Measurements from ENCODE around the gene INTS7. TPM values are rescaled to one million over a fixed set of nuclear protein-coding genes. Genes with fewer than 3 reads are reported as not detected.
A peak's percentile ranks its signal among the peaks of the same experiment; 100 is the strongest.
"Not testable (repeated sequence)": the region's sequence is repeated elsewhere in the genome, so short reads cannot be mapped to it uniquely, and the experiment has no call there.

INTS7 gene
- total RNA-seq, 2 experiments from 2014 or later = 24.7 to 25.9 TPM

DNA sequence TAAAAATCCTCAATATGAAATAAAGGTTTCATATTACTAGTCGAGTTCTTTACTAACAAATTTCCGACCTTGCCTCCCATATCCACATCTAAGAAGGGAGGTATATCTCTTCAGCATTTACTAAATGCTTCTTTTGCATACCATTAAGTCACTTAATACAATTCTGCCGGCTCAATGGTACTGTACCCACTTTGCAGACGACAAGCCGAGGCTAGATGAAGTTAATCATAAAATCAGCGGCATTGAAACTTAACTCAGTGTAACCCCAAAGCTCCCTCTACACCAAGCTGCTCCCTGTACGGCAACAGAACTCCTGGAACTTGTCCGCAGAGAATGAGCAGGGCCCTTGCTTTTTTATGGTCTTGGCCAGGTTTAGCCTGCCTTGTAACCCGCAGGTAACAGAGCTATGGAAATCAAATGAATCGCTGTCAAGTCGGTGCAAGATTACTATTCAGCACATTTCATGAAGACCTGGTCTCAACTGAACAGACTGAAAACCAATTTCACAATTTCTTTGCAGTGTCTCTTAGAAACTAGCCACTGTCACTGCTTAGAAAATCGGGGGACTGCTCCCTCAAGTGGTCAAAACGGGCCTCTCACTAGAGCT lies 738 bp downstream of the INTS7 start:
- CTCF ChIA-PET = interaction anchor here (0.6 to 5.2 kb wide), 22 partner anchors 9 to 618 kb away, joined by 3 to 32 read pairs (median 6); partner anchors contain the start of gene PPP2R5A

DNA sequence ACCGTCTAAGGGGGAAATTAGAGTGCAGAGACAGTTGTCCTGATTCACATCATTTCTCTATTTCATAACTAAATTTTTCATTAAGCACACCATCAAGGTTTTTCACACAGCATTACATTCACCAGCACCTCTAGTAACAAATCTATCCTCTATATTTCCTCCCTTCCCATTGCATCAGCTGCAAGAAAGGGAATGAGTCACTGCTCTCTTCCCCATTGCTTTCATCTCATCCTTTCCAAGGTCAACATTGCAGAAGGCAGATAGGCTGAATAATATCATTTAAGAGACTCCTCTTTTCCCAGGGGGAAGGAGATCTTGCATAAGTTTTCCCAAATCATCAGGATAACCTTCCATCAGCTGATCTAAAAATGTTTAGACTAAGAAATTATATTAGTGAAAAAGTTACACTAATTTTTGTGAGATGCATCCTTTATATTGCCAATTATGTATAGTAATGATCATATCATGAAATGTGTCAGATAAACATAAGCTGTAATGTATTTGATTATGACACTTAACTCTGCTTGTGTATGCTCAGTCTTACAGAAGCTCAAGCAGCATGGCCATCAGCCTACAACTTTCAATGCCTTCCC lies 4.3 kb downstream of the INTS7 start:
- H3K9me3 Mint-ChIP-seq = no peaks in the 10 kb centered on the region
- intact Hi-C loops (cut with micrococcal nuclease) = loop anchor here (10.0 kb wide), 1 partner anchor 534 kb away; no protein-coding TSS in a partner anchor
- H3K4me1 Mint-ChIP-seq (ENCODE audit: low read depth) = peaks cover 43% of the 10 kb centered on the region
- H3K4me3 Mint-ChIP-seq = no peak overlapping the region
- H3K36me3 Mint-ChIP-seq (ENCODE audit: low read depth) = peaks cover 7% of the 10 kb centered on the region
- CTCF ChIA-PET = interaction anchor here (1.4 to 3.2 kb wide), 2 partner anchors 18 to 33 kb away, joined by 4 to 17 read pairs; no protein-coding TSS in a partner anchor
- H3K27ac Mint-ChIP-seq = peak overlapping the region; percentile 71
- H3K27me3 Mint-ChIP-seq (ENCODE audit: low read depth) = no peaks in the 10 kb centered on the region
- DNase-seq = no peak

More for the DNA sequence above, 738 bp downstream of the INTS7 start:
- H3K36me3 Mint-ChIP-seq (ENCODE audit: low read depth) = peaks cover 37% of the 10 kb centered on the region
- peak overlapping the region; percentile 96 for H3K4me3 Mint-ChIP-seq
- intact Hi-C loops (cut with micrococcal nuclease) = loop anchor here (1.0 to 10.0 kb wide), 18 partner anchors 11 to 983 kb away; partner anchors contain the start of genes ANGEL2, ATF3, FLVCR1 and LPGAT1
- peak overlapping the region; percentile 98 for H3K27ac Mint-ChIP-seq
- peaks cover 6% of the 10 kb centered on the region for H3K27me3 Mint-ChIP-seq (ENCODE audit: low read depth)
- DNase-seq = peak; percentile 8
- peaks cover 55% of the 10 kb centered on the region for H3K4me1 Mint-ChIP-seq (ENCODE audit: low read depth)
- H3K9me3 Mint-ChIP-seq = no peaks in the 10 kb centered on the region

DNA sequence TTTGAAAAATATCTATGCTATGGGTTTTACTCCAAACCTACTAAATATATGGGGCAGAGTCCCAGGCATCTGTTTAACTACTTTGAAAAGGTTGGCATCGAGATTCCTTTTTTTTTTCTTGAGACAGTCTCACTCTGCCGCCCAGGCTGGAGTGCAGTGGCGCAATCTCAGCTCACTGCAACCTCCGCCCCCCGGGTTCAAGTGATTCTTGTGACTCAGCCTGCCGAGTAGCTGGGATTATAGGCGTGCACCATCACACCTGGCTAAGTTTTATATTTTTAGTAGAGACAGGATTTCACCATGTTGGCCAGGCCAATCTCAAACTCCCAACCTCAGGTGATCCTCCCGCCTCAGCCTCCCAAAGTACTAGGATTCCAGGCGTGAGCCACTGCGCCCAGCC lies 7.6 kb downstream of the INTS7 start:
- H3K9me3 Mint-ChIP-seq; H3K27ac Mint-ChIP-seq; H3K27me3 Mint-ChIP-seq (ENCODE audit: low read depth); intact Hi-C loops (cut with micrococcal nuclease); H3K4me3 Mint-ChIP-seq; DNase-seq: not testable (repeated sequence)
- Mint-ChIP-seq H3K4me1 (ENCODE audit: low read depth) (peaks cover 38% of the 10 kb centered on the region), H3K36me3 (ENCODE audit: low read depth) (peaks cover 13% of the 10 kb centered on the region)
- CTCF ChIA-PET = interaction anchor here (0.7 to 1.0 kb wide), 2 partner anchors 8 to 18 kb away, joined by 4 to 5 read pairs; partner anchors contain the start of genes DTL and INTS7

DNA sequence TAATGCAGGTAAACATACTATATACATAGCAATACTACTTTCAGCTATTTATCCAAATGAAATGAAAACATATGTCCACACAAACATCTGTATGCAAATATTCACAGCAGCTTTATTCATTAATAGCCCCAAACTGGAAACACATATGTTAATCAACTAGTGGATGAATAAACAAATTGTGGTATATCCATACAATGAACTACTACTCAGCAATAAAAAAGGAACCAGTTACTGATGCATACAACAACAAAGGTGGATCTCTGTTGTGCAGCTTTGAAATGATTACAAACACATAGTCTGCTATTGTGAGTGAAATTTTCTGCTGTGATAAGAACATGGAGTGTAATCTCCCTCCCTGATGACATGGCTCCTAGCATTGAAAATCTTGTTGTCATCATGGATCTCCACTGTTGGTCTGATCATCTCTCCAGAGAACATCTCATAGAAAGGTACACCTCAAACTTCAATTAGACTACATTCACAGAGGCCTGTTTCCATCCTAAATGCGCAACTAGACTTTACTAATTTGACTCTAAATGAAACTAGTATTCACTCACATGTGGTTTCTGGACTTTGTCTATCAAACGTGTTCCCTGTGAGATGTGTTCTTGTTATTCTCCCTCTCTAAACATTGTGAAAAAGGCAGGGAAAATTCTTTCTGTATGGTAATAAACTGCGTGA lies 10.7 kb downstream of the INTS7 start:
- Mint-ChIP-seq H3K4me3 (no peak overlapping the region), H3K27me3 (ENCODE audit: low read depth) (no peaks in the 10 kb centered on the region), H3K4me1 (ENCODE audit: low read depth) (peaks cover 11% of the 10 kb centered on the region), H3K27ac (no peak overlapping the region), H3K9me3 (peaks cover 1% of the 10 kb centered on the region), H3K36me3 (ENCODE audit: low read depth) (peaks cover 11% of the 10 kb centered on the region)
- CTCF ChIA-PET = interaction anchor here (2.3 kb wide), 1 partner anchor 11 kb away, joined by 10 read pairs; the partner anchor contains the start of genes DTL and INTS7
- no peak for DNase-seq
- intact Hi-C loops (cut with micrococcal nuclease) = no loop called here

DNA sequence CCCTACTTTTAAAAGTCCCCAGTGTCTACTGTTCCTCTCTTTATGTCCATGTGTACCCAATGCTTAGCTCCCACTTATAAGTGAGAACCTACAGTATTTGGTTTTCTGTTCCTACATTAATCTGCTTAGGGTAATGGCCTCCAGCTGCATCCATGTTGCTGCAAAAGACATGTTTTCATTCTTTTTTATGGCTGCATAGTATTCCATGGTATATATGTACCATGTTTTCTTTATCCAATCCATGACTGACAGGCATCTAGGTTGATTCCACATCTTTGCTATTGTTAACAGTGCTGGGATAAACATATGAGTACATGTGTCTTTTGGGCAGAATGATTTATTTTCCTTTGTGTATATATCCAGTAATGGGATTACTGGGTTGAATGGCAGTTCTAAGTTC lies 12.4 kb downstream of the INTS7 start:
- H3K27ac Mint-ChIP-seq; H3K27me3 Mint-ChIP-seq (ENCODE audit: low read depth); H3K4me3 Mint-ChIP-seq; H3K9me3 Mint-ChIP-seq; CTCF ChIA-PET; H3K4me1 Mint-ChIP-seq (ENCODE audit: low read depth); DNase-seq: not testable (repeated sequence)
- peaks cover 12% of the 10 kb centered on the region for H3K36me3 Mint-ChIP-seq (ENCODE audit: low read depth)
- intact Hi-C loops (cut with micrococcal nuclease) = loop anchor here (1.0 kb wide), 1 partner anchor 11 kb away; no protein-coding TSS in a partner anchor

DNA sequence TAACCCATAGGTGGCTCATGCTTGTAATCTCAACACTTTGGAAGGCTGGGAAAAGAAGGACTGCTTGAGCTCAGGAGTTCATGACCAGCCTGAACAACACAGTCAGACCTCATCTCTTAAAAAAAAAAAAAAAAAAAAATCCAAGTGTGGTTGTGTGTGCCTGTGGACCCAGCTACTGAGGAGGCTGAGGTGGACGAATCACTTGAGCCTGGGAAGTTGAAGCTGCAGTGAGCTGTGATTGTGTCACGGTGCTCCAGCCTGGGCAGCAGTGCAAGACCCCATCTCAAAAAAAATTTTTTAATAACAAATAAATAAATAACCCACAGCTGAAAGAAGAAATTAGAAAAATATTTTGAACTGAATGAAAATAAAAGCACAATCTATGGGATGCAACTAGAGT lies 13.8 kb downstream of the INTS7 start:
- H3K27ac Mint-ChIP-seq = no peak overlapping the region
- H3K4me3 Mint-ChIP-seq = no peak overlapping the region
- H3K36me3 Mint-ChIP-seq (ENCODE audit: low read depth) = peaks cover 13% of the 10 kb centered on the region
- no peaks in the 10 kb centered on the region for H3K27me3 Mint-ChIP-seq (ENCODE audit: low read depth)
- H3K4me1 Mint-ChIP-seq (ENCODE audit: low read depth) = peaks cover 6% of the 10 kb centered on the region
- CTCF ChIA-PET = interaction anchor here (0.6 to 1.0 kb wide), 3 partner anchors 8 to 42 kb away, joined by 3 to 4 read pairs (median 3); no protein-coding TSS in a partner anchor
- intact Hi-C loops (cut with micrococcal nuclease) = no loop called here
- DNase-seq = no peak
- H3K9me3 Mint-ChIP-seq = peaks cover 1% of the 10 kb centered on the region

DNA sequence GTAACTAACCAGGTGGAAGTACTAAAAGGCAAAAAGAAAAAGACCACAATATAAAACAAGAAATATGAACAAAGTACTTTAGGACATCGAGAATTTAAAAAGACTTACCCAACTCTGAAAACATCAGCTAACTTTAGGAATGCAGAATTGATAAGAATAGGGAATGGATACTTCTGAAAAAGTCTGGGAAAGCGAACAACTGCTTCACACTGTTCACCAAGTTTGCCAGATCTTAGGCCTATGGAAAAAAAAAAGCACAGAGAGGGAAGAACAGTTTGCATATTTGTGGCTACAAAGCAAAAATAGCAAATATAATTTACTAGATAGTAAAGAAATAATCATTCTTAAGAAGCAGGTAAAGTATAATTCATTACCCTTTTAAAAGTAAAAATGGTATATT lies 14.4 kb downstream of the INTS7 start:
- Mint-ChIP-seq H3K4me1 (ENCODE audit: low read depth) (peaks cover 6% of the 10 kb centered on the region), H3K9me3 (peaks cover 1% of the 10 kb centered on the region), H3K4me3 (no peak overlapping the region), H3K27ac (no peak overlapping the region), H3K27me3 (ENCODE audit: low read depth) (no peaks in the 10 kb centered on the region), H3K36me3 (ENCODE audit: low read depth) (peaks cover 16% of the 10 kb centered on the region)
- DNase-seq = no peak
- intact Hi-C loops (cut with micrococcal nuclease) = no loop called here
- CTCF ChIA-PET = interaction anchor here (0.6 to 0.8 kb wide), 2 partner anchors 8 to 43 kb away, joined by 3 to 4 read pairs; no protein-coding TSS in a partner anchor

DNA sequence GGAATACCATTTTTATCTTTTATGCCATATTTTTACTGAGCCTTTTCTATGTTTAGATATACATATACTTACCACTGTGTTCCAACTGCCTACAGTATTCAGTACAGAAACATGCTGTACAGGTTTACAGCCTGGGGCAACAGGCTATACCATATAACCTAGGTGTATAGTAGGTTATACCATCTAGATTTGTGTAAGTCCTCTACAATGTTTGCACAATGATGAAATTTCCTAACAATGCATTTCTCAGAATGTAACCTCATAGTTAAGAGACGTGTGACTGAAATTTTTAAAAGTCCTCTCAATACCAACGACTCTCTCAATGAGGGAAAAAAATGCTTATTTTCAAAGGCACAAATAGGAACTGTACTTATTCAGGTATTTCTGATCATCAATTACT lies 21.7 kb downstream of the INTS7 start:
- Mint-ChIP-seq H3K4me3 (no peak overlapping the region), H3K27ac (no peak overlapping the region), H3K9me3 (peaks cover 1% of the 10 kb centered on the region), H3K27me3 (ENCODE audit: low read depth) (no peaks in the 10 kb centered on the region), H3K36me3 (ENCODE audit: low read depth) (peaks cover 19% of the 10 kb centered on the region), H3K4me1 (ENCODE audit: low read depth) (no peaks in the 10 kb centered on the region)
- no peak for DNase-seq
- CTCF ChIA-PET = interaction anchor here (0.7 to 2.7 kb wide), 13 partner anchors 8 to 444 kb away, joined by 3 to 32 read pairs (median 5); partner anchors contain the start of genes DTL, INTS7 and NEK2
- intact Hi-C loops (cut with micrococcal nuclease) = no loop called here

DNA sequence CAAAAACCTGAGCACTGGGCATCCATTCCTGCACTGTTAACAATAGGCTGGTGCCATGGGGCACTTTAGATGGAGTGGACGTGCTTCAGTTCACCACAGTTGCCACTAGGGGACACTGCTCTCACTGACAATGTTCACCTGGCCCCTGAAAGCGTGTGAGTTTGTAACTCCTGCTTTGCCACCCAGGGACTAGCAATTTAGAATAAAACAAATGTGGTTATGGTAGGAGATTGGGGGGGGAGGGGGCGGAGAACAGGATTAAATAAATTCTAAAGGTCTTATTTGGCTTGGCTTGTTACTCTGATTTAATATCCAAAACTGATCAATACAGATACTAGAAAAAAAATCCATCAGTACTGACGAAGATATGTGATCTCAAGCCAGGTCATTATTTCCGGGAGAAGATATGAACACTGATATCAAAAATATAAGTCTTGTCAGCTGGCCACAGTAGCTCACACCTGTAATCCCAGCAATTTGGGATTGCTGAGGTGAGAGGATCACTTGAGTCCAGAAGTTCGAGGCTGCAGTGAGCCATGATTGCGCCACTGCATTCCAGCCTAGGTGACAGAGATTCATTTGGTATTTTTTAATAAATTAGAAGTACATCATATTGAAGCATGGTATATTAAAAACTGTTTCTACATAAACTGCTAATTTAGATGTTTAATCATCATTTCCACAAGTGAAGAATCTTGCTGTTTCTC lies 23.2 kb downstream of the INTS7 start:
- Mint-ChIP-seq H3K4me1 (ENCODE audit: low read depth) (no peaks in the 10 kb centered on the region), H3K27ac (no peak overlapping the region), H3K9me3 (peaks cover 1% of the 10 kb centered on the region), H3K36me3 (ENCODE audit: low read depth) (peaks cover 21% of the 10 kb centered on the region), H3K4me3 (no peak overlapping the region), H3K27me3 (ENCODE audit: low read depth) (no peaks in the 10 kb centered on the region)
- intact Hi-C loops (cut with micrococcal nuclease) = loop anchor here (1.0 kb wide), 5 partner anchors 23 to 444 kb away; partner anchors contain the start of genes DTL and INTS7
- peak; percentile 84 for DNase-seq
- CTCF ChIA-PET = interaction anchor here (0.8 to 2.7 kb wide), 11 partner anchors 17 to 444 kb away, joined by 3 to 32 read pairs (median 6); partner anchors contain the start of genes DTL and INTS7

DNA sequence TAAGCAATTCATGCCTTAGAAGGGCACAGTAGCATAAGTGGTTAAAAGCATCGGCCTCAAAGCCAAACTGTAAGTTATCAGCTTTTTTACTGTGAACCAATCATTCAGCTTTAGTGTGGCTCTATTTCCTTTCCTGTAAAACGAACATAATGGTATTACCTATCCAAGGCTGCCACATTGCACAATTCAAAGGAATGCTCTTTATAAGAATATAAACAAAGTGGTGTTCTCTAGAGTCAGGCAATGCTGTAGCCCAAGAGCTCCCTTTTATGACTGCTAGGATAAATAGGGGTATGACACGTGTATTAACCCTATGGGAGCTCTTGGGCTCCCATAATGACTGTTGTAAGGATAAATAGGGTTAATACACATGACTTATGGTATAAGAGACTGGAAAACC lies 25.4 kb downstream of the INTS7 start:
- H3K27me3 Mint-ChIP-seq (ENCODE audit: low read depth) = no peaks in the 10 kb centered on the region
- H3K4me3 Mint-ChIP-seq = no peak overlapping the region
- H3K4me1 Mint-ChIP-seq (ENCODE audit: low read depth) = no peaks in the 10 kb centered on the region
- intact Hi-C loops (cut with micrococcal nuclease) = no loop called here
- CTCF ChIA-PET = interaction anchor here (0.6 to 1.4 kb wide), 6 partner anchors 9 to 447 kb away, joined by 3 to 9 read pairs (median 4); partner anchors contain the start of genes DTL and INTS7
- DNase-seq = no peak
- H3K9me3 Mint-ChIP-seq = peaks cover under 1% of the 10 kb centered on the region
- peaks cover 19% of the 10 kb centered on the region for H3K36me3 Mint-ChIP-seq (ENCODE audit: low read depth)
- no peak overlapping the region for H3K27ac Mint-ChIP-seq

DNA sequence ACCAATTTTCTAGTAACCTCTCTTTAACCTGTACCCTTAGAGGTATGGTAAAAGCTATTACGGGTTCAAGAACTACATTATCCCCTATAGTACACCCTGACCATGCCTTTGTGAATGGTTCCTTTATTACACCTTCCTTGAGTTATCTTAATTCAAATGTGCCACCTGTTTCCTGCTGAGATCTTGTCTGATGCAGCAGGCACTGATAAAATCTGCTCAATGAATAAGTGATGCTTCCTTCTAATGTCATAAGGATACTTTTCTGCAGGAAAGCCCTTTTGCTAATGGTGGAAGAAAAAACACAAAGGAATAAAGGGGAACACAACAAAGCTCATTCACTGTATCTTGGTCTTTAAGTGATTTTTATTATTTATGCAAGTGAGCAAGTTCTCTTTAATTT lies 25.8 kb downstream of the INTS7 start:
- no peak overlapping the region for H3K27ac Mint-ChIP-seq
- H3K4me3 Mint-ChIP-seq = no peak overlapping the region
- no peaks in the 10 kb centered on the region for H3K4me1 Mint-ChIP-seq (ENCODE audit: low read depth)
- H3K36me3 Mint-ChIP-seq (ENCODE audit: low read depth) = peaks cover 19% of the 10 kb centered on the region
- intact Hi-C loops (cut with micrococcal nuclease) = no loop called here
- DNase-seq = no peak
- CTCF ChIA-PET = interaction anchor here (0.6 to 1.4 kb wide), 4 partner anchors 18 to 446 kb away, joined by 3 to 9 read pairs (median 6); partner anchors contain the start of genes DTL and INTS7
- H3K27me3 Mint-ChIP-seq (ENCODE audit: low read depth) = no peaks in the 10 kb centered on the region
- no peaks in the 10 kb centered on the region for H3K9me3 Mint-ChIP-seq
